GM21825 (cell line): ENCODE data around the gene ARFGAP3.

Experiments used
- ATAC-seq: cut with Tn5 transposase; IDR thresholded peaks from one replicate; pipeline ENCODE4 v1.9.1; 2021; ENCODE audit warnings: mild to moderate bottlenecking, moderate library complexity; ENCODE audit not compliant: unreplicated experiment

ARFGAP3 gene

GRCh38 chr22:42884616-42885375, 27.7 kb upstream of the ARFGAP3 start:
- no peak for ATAC-seq

DNA sequence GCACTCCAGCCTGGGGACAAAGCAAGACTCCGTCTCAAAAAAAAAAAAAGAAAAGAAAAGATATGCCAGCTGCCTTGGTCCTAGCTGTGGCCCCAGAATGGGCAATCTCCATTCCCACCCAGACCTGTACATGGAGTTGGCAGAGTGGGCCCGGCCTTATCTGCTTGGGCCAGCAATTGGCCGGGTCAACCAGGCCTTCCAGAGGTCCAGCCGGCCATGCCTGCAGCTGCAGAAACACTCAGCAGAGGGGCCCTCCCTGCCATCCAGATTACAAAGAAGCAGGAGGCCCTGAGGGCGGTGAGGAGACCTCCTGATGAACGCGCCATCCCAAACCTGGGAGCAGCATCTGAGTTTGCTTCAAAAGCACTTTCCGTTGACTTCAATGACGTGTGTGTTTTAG, 26.9 kb upstream of the ARFGAP3 start:
- no peak for ATAC-seq

GRCh38 chr22:42883121-42883520, 26.0 kb upstream of the ARFGAP3 start:
- no peak for ATAC-seq

- ATAC-seq, result no peak
Observed at GRCh38 chr22:42881982-42882656, 25.0 kb upstream of the ARFGAP3 start.

DNA sequence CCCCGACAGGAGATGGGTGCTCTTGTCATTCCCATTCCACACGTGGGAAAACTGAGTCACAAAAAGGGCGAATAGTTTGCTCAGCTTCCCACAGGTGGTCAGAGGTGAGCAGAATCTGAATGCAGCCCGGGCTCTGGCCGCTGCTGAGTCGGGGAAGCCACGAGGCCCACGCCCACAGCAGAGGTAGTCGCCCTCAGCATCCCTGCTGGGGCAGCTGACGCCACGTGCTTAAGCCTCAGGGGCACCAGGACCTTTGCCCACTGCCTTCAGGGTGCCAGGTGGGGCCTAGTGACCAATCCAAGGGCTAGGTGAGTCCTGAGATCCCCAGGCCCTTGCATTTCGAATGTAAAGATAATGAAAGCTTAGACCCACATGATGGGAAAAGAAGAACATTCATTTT, 24.2 kb upstream of the ARFGAP3 start:
- no peak for ATAC-seq

DNA sequence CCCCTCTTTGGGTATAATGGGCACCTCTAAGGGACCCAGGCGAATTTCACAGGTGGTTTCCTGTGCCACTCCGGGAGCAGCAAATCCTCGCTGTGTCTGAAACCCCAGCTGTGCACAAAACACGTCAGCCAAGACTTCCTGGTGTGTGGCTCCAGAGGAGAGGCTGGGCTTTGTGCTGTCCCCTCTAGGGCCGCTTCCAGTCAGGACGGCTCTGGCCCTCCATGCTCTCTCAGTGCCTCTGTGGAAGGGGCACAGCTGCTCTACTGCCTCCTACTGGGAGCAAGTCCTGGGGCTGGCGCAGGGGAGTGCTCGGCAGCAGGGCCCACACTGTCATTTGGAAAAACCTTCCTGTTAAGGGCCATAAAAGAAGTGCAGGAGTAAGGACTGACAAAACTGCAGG, 23.7 kb upstream of the ARFGAP3 start:
- ATAC-seq, result no peak

DNA sequence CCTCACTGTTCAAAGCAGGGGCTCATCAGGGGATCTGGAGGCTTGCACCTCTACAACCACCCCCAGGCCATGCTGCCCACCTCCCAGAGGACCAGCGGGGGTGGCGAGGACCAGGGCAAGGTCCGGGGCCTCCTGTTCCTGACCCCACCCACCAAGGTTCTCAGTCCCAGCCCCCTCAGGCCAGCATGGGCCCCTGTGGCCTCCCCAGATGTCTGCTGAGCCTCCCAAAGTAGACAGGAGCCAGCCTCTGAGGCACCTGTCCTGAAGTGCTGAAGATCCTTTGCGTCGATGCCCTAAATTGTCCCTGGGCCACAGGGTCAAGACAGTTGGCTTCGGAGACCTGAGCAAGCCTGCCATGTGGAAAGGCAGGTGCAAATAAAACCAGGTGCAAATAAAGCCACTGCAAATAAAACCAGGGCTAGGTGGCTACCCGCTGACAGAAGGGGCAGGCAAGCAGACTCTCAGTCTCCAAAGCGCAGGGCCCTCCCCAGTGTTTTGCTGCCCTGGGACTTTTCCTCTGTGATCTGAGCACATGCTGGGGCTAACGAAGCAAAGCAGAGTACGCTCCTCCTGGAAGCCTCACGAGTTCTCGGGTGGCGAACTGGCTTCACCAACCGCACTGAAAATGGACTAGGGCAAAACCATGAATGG, 22.4 kb upstream of the ARFGAP3 start:
- ATAC-seq, result no peak

- ATAC-seq, result no peak
Observed at GRCh38 chr22:42878561-42879305, 21.7 kb upstream of the ARFGAP3 start.

DNA sequence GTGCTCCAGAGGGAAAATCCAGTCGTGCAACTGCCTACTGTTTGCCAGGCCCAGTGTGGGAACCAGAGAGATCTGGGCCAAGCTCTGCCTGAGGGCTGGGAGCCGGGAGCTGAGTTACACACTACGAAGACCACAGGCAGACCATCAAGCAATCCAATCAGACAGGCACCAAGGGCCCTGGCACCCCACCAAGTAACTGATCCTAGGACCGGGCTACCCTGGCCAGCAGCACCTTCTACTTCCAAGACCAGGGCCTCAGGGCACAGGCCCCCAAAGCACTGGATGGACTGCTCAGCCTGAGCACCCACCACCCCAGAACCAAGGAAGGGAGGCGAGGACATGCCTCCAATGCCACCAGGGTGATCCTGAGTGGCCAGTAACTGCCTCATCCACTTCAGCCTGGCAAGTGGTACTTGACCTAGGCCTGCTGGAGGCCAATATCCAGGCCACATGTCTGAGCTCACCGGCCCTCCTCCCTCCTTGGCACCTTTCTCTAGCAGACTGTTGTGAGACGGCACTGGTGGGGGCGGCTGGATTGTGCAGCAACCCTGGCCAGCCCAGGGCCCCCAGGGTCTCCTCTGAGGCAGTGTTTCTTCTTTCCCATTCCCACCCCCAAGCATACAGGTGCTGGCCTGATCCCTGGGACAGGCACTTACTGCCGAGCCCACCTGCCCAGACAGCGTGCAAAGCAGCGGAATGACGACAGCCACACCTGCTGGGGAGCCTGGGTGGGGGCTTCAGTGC, 20.7 kb upstream of the ARFGAP3 start:
- no peak for ATAC-seq

DNA sequence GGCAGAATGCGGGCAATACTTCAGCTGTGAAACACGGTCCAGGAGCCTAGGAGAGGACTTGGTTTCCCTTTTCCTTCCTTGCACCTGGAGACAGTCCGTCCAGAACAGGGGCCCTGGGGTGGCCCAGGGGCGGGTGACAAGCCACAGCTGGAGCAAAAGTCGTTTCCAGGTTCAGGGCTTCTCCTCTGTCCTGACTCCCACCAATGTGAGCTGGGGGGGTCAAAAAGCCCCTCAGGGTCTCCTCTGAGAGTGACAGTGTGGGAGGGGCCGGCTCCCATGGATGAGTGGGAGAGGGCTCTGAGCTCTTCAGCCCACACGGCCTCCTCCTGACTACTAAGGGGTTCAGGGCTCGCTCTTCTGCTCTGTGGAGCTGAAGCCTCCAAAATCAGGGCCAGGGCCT, 20.1 kb upstream of the ARFGAP3 start:
- ATAC-seq, result no peak

GRCh38 chr22:42876041-42876440, 19.0 kb upstream of the ARFGAP3 start:
- no peak for ATAC-seq

- no peak for ATAC-seq
Observed at GRCh38 chr22:42874010-42874409, 16.9 kb upstream of the ARFGAP3 start.

DNA sequence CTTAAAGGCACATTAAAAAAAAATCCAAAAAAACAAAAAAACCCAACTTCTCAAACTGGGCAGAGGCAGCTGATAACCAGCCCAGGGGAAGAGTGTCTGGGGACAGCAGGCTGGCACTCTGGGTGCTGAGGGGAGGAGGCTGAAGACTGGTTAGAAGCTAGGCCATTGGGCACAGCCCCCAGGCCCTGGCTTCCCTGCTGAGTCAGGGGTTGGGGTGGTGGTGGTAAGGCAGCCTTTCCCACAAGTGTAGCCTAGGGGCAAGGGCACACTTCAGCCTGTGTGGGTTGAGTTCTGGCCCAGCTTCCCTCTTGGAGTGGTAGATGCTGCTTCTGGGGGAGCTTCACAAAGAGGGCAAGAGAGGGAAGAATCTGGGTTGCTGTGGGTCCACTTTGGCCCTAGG, 16.3 kb upstream of the ARFGAP3 start:
- ATAC-seq, result no peak

GRCh38 chr22:42872821-42873220, 15.7 kb upstream of the ARFGAP3 start:
- no peak for ATAC-seq

DNA sequence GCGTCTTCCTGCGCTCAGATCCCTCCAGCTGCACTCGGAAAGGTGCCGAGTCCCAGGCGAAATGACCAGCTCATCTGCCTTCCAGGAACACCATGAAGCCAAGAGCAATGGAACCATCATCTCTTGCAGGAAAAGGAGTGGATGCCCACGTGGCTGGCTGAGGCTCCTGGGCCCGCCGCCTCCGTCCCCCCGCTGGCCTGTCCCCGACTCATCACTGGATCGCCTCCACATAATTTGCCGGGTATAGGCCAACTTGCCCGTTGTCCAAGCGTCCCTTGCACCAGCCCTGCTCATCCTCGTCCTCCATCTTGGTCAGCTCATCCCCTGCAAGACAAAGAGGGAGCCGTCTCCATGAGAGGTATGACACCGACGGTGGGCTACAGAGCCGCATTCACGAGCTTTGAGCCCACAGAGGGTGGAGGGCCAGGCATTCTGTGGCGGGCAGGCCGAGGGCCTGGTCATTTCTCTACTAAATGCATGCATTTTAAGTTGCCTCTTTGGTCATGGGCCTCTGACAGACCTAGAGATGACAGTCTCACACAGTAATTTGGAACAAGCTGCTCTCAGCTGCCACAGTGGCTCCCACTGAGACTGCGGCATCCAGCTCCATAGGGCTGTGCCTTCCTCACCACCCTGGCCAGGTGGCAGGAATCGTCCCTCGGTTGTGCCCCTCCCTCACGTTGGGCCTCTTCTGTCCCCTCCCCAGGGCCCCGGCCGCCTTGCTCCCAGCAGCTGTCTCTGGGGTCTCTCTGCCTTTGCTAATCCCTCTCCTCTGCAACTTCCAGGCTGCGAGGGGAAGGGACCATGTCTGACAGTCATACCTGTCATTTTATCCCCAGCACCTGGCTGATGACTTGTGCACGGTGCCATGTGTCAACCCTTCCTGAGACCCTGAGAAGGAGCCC, 14.3 kb upstream of the ARFGAP3 start:
- no peak for ATAC-seq

- ATAC-seq, result no peak
Observed at GRCh38 chr22:42869888-42870480, 12.9 kb upstream of the ARFGAP3 start.

- ATAC-seq, result no peak
Observed at GRCh38 chr22:42869463-42869862, 12.4 kb upstream of the ARFGAP3 start.

DNA sequence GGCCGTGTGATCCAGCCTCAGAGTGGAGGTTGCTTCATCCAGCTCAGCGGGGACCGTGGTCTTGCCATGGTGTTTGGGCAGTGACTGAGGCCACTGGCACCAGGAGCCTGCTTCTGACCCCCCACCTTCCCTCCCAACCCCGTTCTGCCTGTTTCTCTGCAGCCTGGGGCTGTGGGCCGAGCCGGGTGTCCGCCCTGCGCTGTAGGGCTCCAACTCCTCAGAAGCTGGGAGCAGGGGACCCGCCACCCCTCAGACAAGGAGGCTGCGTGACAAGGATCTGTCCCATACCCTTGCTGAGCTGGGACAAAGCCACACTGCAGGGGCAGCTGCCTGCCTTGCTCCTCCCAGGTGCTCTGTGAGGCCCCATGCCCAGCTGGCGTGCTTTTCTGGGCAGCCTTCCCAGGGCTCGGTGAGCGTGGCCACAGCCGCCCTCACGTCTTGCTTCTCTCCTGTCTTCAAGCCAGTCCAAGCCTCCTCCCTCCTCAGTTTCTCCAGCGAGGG, 11.7 kb upstream of the ARFGAP3 start:
- no peak for ATAC-seq

DNA sequence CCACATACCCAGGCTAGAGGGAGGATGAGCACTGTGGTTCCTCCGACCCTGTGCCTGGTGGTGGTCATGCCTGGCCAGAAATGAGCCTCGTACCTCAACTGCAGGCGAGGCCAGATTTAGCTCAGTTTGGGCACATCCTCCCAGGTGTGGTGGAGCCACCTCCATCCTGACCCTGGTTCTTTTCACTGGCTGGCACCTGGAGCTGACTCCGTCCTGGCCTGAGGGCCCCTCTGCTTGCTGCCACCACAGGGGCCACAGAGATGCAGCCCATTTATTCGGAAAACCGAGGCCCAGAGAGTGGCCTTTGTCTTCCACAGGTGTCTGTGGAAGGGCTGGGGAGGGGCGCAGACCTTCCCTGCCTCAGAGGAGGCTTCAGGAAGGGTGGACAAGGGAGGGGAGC, 9.0 kb upstream of the ARFGAP3 start:
- ATAC-seq, result no peak
